ENCODE data around the gene PLN.

- TF ChIP-seq POLR2A (IDR thresholded peaks at IDR 0.05; ENCODE audit: low read depth, low read length) (no peak), SPI1 (IDR thresholded peaks at IDR 0.05; ENCODE audit: low read depth, low read length) (no peak), POLR2AphosphoS5 (IDR thresholded peaks at IDR 0.05; ENCODE audit: low read depth, low read length) (no peak), TAF1 (IDR thresholded peaks at IDR 0.05; ENCODE audit: low read depth, low read length) (no peak), PAX5 (IDR thresholded peaks at IDR 0.05; ENCODE audit: insufficient read depth, low read length, severe bottlenecking) (no peak), POU2F2 (IDR thresholded peaks at IDR 0.05; ENCODE audit: low read depth, low read length) (no peak)
Measured at GRCh38 chr6:118569498-118569897, 21.4 kb downstream of the PLN start.
